ENCODE results near the gene BBX.
A peak's percentile ranks its signal among the peaks of the same experiment; 100 is the strongest.

Gene BBX

GRCh38 chr3:107621465-107621864 lies 98.7 kb downstream of the BBX start:
- no peak for DNase-seq (ENCODE audit: low spot score)
- no peak for TF ChIP-seq CTCF (IDR thresholded peaks at IDR 0.05; ENCODE audit: borderline replicate concordance, control extremely low read depth, extremely low read depth, insufficient read depth, missing control alignments)
- in situ Hi-C loops (cut with MboI; ENCODE audit: low sequenced_read_pairs, unreplicated experiment) = no loop called here

GRCh38 chr3:107627962-107628542 lies 105.3 kb downstream of the BBX start:
- DNase-seq (ENCODE audit: low spot score) = no peak
- TF ChIP-seq CTCF (IDR thresholded peaks at IDR 0.05; ENCODE audit: borderline replicate concordance, control extremely low read depth, extremely low read depth, insufficient read depth, missing control alignments) = no peak
- in situ Hi-C loops (cut with MboI; ENCODE audit: low sequenced_read_pairs, unreplicated experiment) = no loop called here

GRCh38 chr3:107629566-107629965 lies 106.8 kb downstream of the BBX start:
- in situ Hi-C loops (cut with MboI; ENCODE audit: low sequenced_read_pairs, unreplicated experiment) = no loop called here
- no peak for DNase-seq (ENCODE audit: low spot score)
- no peak for TF ChIP-seq CTCF (IDR thresholded peaks at IDR 0.05; ENCODE audit: borderline replicate concordance, control extremely low read depth, extremely low read depth, insufficient read depth, missing control alignments)

GRCh38 chr3:107630779-107631178 lies 108.0 kb downstream of the BBX start:
- no peak for DNase-seq (ENCODE audit: low spot score)
- in situ Hi-C loops (cut with MboI; ENCODE audit: low sequenced_read_pairs, unreplicated experiment) = no loop called here
- TF ChIP-seq CTCF (IDR thresholded peaks at IDR 0.05; ENCODE audit: borderline replicate concordance, control extremely low read depth, extremely low read depth, insufficient read depth, missing control alignments) = no peak

- TF ChIP-seq CTCF (IDR thresholded peaks at IDR 0.05; ENCODE audit: borderline replicate concordance, control extremely low read depth, extremely low read depth, insufficient read depth, missing control alignments) = no peak
- in situ Hi-C loops (cut with MboI; ENCODE audit: low sequenced_read_pairs, unreplicated experiment) = no loop called here
- no peak for DNase-seq (ENCODE audit: low spot score)
These were observed 109.8 kb downstream of the BBX start for GRCh38 chr3:107632576-107632975.

GRCh38 chr3:107633327-107634098 lies 110.8 kb downstream of the BBX start:
- in situ Hi-C loops (cut with MboI; ENCODE audit: low sequenced_read_pairs, unreplicated experiment) = no loop called here
- TF ChIP-seq CTCF (IDR thresholded peaks at IDR 0.05; ENCODE audit: borderline replicate concordance, control extremely low read depth, extremely low read depth, insufficient read depth, missing control alignments) = no peak
- DNase-seq (ENCODE audit: low spot score) = peak; percentile 44

All from GM13976 (cell line).